ENCODE results near the gene ADRB2. TPM values are rescaled to one million over a fixed set of nuclear protein-coding genes. Genes with fewer than 3 reads are reported as not detected.

ADRB2 gene
- total and polyA plus RNA-seq, 10 of the 15 experiments (the other 5 are each of a cell fraction or from before 2014, with no cell fraction given) = 0.03 to 0.34 (median 0.18) TPM; not detected in 1

DNA sequence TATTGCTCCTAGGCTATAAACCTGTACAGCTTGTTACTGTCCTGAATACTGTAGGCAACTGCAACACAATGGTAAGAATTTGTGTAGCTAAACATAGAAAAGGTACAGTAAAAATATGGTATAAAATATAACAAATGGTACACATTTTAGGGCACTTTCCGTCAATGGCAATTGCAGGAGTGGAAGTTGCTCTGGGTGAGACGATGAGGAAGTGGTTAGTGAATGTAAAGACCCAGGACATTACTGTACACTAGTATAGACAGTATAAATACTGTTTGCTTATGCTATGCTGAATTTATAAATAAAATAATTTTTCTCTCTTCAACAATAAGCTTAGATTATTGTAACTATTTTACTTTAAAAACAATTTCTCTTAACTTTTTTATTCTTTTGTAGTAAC lies 15.6 kb upstream of the ADRB2 start (continued):
- TF ChIP-seq NFIC (IDR thresholded peaks at IDR 0.05; ENCODE audit: low read depth, low read length) (no peak), NR2C2 (IDR thresholded peaks at IDR 0.05; ENCODE audit: borderline replicate concordance, control insufficient read depth, insufficient read length, low read depth) (no peak), IKZF2 (IDR thresholded peaks at IDR 0.05) (no peak)
- TF ChIP-seq, protein P1, sequence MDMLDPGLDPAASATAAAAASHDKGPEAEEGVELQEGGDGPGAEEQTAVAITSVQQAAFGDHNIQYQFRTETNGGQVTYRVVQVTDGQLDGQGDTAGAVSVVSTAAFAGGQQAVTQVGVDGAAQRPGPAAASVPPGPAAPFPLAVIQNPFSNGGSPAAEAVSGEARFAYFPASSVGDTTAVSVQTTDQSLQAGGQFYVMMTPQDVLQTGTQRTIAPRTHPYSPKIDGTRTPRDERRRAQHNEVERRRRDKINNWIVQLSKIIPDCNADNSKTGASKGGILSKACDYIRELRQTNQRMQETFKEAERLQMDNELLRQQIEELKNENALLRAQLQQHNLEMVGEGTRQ (IDR thresholded peaks at IDR 0.05; ENCODE audit: borderline replicate concordance, low read depth, low read length) = no peak

DNA sequence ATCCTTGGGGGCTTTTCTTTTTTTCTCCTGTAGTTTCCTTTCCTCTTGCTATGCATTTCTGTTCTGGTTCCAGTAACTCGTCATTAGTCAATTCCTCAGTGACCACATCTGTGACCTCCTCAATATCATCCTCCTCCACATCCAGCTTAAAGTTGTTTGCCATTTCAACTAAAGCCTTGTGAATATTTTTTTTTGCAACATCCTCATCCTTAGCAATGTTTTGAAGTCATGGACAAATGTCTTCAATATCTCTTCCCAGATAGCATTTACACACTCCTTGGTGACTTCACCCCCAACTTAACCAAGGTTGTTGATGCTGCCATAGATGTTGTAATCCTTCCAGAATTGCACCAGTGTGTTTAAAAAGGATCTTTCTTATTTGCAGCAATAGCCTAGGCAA lies 14.7 kb upstream of the ADRB2 start:
- Histone ChIP-seq H3K27ac (ENCODE audit: control insufficient read depth, insufficient read depth) (no peak overlapping the region), H4K20me1 (ENCODE audit: control insufficient read depth, insufficient read depth) (no peaks in the 10 kb centered on the region), H3K9me3 (replicated peaks; ENCODE audit: control insufficient read depth, insufficient read depth, low read length) (no peaks in the 10 kb centered on the region), H3K36me3 (ENCODE audit: control insufficient read depth in 2 of 2, insufficient read depth in 2 of 2, low read length in 1 of 2) (no peaks in the 10 kb centered on the region), H3K9ac (ENCODE audit: control insufficient read depth, insufficient read depth, low read length) (no peak overlapping the region), H3K4me3 (no peak overlapping the region), H3K27me3 (replicated peaks in 1 of 2; ENCODE audit: control insufficient read depth in 2 of 2, insufficient read depth in 2 of 2, low read length in 1 of 2) (no peaks in the 10 kb centered on the region), H3K4me1 (ENCODE audit: control insufficient read depth, insufficient read depth, low read length) (peaks cover 36% of the 10 kb centered on the region), H3K4me2 (ENCODE audit: control insufficient read depth, insufficient read depth) (no peak overlapping the region), H2AFZ (ENCODE audit: control insufficient read depth, low read depth, low read length) (no peak overlapping the region), H3K79me2 (ENCODE audit: control insufficient read depth, insufficient read depth, low read length) (no peaks in the 10 kb centered on the region)
- ChIA-PET POLR2A (interaction anchor here (0.7 to 1.4 kb wide), 3 partner anchors 9 to 1049 kb away, joined by 3 read pairs; no protein-coding TSS in a partner anchor), RAD21 (ENCODE audit: unreplicated experiment) (interaction anchor here (2.6 kb wide), 1 partner anchor 70 kb away, joined by 7 read pairs; no protein-coding TSS in a partner anchor), SMC1A (ENCODE audit: uncharacterized antibody, unreplicated experiment) (interaction anchor here (1.3 to 3.0 kb wide), 3 partner anchors 9 to 20 kb away, joined by 4 to 16 read pairs (median 10); no protein-coding TSS in a partner anchor), CTCF (interaction anchor here (1.0 to 3.5 kb wide), 3 partner anchors 9 to 72 kb away, joined by 3 to 23 read pairs (median 13); no protein-coding TSS in a partner anchor)
- WGBS (ENCODE audit: insufficient coverage, insufficient replicate concordance, low lambda C conversion rate, missing lambda C conversion rate) = 71% methylated on average over 1 of the region's 1 CpG
- no peak for DNase-seq (ENCODE audit: low read depth, low spot score)
- ATAC-seq = no peak
- in situ Hi-C loops (cut with MboI) (no loop called here), intact Hi-C loops (cut with micrococcal nuclease; ENCODE audit: unreplicated experiment) (no loop called here)
- FAIRE-seq = no peak
- BruUV-seq (replicated peaks) = no TSS peak
- TF ChIP-seq, protein P2, sequence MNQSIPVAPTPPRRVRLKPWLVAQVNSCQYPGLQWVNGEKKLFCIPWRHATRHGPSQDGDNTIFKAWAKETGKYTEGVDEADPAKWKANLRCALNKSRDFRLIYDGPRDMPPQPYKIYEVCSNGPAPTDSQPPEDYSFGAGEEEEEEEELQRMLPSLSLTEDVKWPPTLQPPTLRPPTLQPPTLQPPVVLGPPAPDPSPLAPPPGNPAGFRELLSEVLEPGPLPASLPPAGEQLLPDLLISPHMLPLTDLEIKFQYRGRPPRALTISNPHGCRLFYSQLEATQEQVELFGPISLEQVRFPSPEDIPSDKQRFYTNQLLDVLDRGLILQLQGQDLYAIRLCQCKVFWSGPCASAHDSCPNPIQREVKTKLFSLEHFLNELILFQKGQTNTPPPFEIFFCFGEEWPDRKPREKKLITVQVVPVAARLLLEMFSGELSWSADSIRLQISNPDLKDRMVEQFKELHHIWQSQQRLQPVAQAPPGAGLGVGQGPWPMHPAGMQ (IDR thresholded peaks at IDR 0.05; ENCODE audit: borderline replicate concordance) = no peak
- no peak for TF ChIP-seq PAX5 (IDR thresholded peaks at IDR 0.05; ENCODE audit: borderline replicate concordance, low read depth, low read length)
- TF ChIP-seq TCF3 (IDR thresholded peaks at IDR 0.05; ENCODE audit: borderline replicate concordance, insufficient read depth, low read depth, low read length) = no peak
- TF ChIP-seq, protein P3, sequence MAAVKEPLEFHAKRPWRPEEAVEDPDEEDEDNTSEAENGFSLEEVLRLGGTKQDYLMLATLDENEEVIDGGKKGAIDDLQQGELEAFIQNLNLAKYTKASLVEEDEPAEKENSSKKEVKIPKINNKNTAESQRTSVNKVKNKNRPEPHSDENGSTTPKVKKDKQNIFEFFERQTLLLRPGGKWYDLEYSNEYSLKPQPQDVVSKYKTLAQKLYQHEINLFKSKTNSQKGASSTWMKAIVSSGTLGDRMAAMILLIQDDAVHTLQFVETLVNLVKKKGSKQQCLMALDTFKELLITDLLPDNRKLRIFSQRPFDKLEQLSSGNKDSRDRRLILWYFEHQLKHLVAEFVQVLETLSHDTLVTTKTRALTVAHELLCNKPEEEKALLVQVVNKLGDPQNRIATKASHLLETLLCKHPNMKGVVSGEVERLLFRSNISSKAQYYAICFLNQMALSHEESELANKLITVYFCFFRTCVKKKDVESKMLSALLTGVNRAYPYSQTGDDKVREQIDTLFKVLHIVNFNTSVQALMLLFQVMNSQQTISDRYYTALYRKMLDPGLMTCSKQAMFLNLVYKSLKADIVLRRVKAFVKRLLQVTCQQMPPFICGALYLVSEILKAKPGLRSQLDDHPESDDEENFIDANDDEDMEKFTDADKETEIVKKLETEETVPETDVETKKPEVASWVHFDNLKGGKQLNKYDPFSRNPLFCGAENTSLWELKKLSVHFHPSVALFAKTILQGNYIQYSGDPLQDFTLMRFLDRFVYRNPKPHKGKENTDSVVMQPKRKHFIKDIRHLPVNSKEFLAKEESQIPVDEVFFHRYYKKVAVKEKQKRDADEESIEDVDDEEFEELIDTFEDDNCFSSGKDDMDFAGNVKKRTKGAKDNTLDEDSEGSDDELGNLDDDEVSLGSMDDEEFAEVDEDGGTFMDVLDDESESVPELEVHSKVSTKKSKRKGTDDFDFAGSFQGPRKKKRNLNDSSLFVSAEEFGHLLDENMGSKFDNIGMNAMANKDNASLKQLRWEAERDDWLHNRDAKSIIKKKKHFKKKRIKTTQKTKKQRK (IDR thresholded peaks at IDR 0.05; ENCODE audit: low read depth, low read length) = no peak
- no peak for TF ChIP-seq NR2C1 (IDR thresholded peaks at IDR 0.05)
- TF ChIP-seq ZZZ3 (IDR thresholded peaks at IDR 0.05; ENCODE audit: control insufficient read depth, insufficient read length, low read depth) = no peak
- TF ChIP-seq, protein P4, sequence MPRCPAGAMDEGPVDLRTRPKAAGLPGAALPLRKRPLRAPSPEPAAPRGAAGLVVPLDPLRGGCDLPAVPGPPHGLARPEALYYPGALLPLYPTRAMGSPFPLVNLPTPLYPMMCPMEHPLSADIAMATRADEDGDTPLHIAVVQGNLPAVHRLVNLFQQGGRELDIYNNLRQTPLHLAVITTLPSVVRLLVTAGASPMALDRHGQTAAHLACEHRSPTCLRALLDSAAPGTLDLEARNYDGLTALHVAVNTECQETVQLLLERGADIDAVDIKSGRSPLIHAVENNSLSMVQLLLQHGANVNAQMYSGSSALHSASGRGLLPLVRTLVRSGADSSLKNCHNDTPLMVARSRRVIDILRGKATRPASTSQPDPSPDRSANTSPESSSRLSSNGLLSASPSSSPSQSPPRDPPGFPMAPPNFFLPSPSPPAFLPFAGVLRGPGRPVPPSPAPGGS (IDR thresholded peaks at IDR 0.05; ENCODE audit: borderline replicate concordance, insufficient read depth, low read depth, low read length, poor library complexity, severe bottlenecking) = no peak
- TF ChIP-seq SUPT20H (IDR thresholded peaks at IDR 0.05; ENCODE audit: borderline replicate concordance, control insufficient read depth, low read depth, low read length) = no peak
- no peak for TF ChIP-seq SREBF2 (IDR thresholded peaks at IDR 0.05; ENCODE audit: low read length)
- no peak for TF ChIP-seq JUND (IDR thresholded peaks at IDR 0.05; ENCODE audit: low read depth, low read length)
- TF ChIP-seq BMI1 (IDR thresholded peaks at IDR 0.05; ENCODE audit: borderline replicate concordance) = no peak
- TF ChIP-seq ZSCAN29 (IDR thresholded peaks at IDR 0.05) = no peak

Measured in GM12878 (cell line).